PFSK-1 (cell line): ENCODE data around the gene TRPM7.

Experiments
- FOXP2 ChIP-seq: optimal IDR thresholded peaks from 2 replicates; pipeline ENCODE3; 2011; ENCODE audit warnings: borderline replicate concordance, control low read depth, inconsistent platforms; ENCODE audit not compliant: insufficient read depth; ENCODE audit errors: extremely low read length, extremely low read depth
- POLR2AphosphoS5 ChIP-seq: IDR thresholded peaks from 2 replicates; pipeline ENCODE4 v1.6.1; 2012; ENCODE audit warnings: low read depth, mild to moderate bottlenecking, control low read depth, low read length, moderate library complexity
- SIN3A ChIP-seq: IDR thresholded peaks from 2 replicates; pipeline ENCODE4 v1.6.1; 2012; ENCODE audit warnings: mild to moderate bottlenecking, low read length, moderate library complexity, borderline replicate concordance; ENCODE audit not compliant: insufficient read depth
- TAF1 ChIP-seq: IDR thresholded peaks from 2 replicates; pipeline ENCODE4 v1.6.1; 2012; ENCODE audit warnings: low read length, control low read depth, borderline replicate concordance; ENCODE audit not compliant: insufficient read depth
- TF ChIP-seq, protein P1 (sequence below), 2 experiments: IDR thresholded peaks; 2 replicates each; pipeline versions ENCODE4 v1.6.1 to v1.8.0; 2011 to 2012; ENCODE audit warnings: low read depth in 2 of 2, low read length in 2 of 2, control low read depth in 1 of 2, inconsistent platforms in 1 of 2, mild to moderate bottlenecking in 1 of 2, moderate library complexity in 1 of 2; ENCODE audit not compliant: insufficient read depth in 1 of 2

TRPM7 gene

DNA sequence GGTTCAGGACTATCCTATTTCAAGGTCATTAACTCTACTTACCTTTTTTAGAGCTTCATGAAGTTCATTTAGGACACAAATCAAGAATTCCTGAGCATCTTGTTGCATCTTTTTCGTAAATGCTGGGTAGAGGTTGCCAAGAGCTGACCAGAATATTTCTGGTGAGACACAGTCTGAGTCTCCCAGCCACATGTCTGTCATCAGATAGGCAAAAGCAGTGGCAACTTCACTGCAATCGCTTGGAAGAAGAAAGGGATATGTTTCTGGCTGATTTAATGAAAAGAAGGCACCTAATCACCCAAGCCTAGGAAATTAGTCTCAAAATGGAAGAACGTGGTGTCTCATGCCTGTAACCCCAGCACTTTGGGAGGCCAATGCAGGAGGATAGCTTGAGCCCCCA, 143.0 kb downstream of the TRPM7 start:
- TF ChIP-seq, protein P1, sequence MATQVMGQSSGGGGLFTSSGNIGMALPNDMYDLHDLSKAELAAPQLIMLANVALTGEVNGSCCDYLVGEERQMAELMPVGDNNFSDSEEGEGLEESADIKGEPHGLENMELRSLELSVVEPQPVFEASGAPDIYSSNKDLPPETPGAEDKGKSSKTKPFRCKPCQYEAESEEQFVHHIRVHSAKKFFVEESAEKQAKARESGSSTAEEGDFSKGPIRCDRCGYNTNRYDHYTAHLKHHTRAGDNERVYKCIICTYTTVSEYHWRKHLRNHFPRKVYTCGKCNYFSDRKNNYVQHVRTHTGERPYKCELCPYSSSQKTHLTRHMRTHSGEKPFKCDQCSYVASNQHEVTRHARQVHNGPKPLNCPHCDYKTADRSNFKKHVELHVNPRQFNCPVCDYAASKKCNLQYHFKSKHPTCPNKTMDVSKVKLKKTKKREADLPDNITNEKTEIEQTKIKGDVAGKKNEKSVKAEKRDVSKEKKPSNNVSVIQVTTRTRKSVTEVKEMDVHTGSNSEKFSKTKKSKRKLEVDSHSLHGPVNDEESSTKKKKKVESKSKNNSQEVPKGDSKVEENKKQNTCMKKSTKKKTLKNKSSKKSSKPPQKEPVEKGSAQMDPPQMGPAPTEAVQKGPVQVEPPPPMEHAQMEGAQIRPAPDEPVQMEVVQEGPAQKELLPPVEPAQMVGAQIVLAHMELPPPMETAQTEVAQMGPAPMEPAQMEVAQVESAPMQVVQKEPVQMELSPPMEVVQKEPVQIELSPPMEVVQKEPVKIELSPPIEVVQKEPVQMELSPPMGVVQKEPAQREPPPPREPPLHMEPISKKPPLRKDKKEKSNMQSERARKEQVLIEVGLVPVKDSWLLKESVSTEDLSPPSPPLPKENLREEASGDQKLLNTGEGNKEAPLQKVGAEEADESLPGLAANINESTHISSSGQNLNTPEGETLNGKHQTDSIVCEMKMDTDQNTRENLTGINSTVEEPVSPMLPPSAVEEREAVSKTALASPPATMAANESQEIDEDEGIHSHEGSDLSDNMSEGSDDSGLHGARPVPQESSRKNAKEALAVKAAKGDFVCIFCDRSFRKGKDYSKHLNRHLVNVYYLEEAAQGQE (IDR thresholded peaks at IDR 0.05; ENCODE audit: insufficient read depth in 1 of 2, low read depth in 2 of 2, low read length in 2 of 2) = no peak
- TF ChIP-seq POLR2AphosphoS5 = no peak
- no peak for TF ChIP-seq FOXP2
- no peak for TF ChIP-seq TAF1
- TF ChIP-seq SIN3A = no peak

DNA sequence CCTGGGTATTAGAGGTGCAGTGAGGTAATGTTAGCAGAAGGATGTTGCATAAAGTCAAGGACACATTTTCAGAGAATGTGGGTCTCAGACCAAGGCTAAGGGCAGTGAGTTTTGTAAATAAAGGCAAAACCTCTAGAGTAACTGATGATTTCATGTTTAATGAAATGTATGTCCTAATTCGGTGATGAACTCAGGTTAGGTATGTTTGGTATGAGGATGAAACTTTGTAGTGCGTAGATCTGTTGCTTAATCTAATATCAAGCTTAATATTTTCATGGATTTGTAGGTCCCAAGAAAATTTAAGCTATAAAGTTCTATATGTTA, 143.7 kb downstream of the TRPM7 start:
- TF ChIP-seq SIN3A = no peak
- no peak for TF ChIP-seq POLR2AphosphoS5
- TF ChIP-seq, protein P1 (IDR thresholded peaks at IDR 0.05; ENCODE audit: insufficient read depth in 1 of 2, low read depth in 2 of 2, low read length in 2 of 2) = no peak
- TF ChIP-seq TAF1 = no peak
- TF ChIP-seq FOXP2 = no peak

DNA sequence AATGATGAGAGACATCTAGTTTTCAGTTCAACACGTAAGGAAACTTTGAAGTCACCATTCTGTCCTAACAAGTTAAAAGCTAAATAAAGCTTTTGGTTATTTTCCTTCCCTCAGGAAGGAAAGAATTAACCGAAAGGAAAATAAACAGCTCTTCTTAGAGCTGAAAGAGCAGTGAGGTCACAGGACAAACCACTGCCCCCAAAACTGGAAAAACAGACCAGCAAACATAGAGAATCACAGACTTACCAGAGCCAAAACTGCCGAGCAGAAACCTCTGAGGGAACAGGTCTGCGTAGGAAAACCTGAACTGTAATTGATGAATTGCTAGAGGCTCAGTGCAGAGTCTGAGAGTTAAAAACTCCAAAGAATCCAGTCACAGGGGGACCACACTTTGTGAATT, 154.8 kb downstream of the TRPM7 start:
- TF ChIP-seq POLR2AphosphoS5 (no peak), TAF1 (no peak), SIN3A (no peak)
- TF ChIP-seq, protein P1 (IDR thresholded peaks at IDR 0.05; ENCODE audit: insufficient read depth in 1 of 2, low read depth in 2 of 2, low read length in 2 of 2) = no peak

DNA sequence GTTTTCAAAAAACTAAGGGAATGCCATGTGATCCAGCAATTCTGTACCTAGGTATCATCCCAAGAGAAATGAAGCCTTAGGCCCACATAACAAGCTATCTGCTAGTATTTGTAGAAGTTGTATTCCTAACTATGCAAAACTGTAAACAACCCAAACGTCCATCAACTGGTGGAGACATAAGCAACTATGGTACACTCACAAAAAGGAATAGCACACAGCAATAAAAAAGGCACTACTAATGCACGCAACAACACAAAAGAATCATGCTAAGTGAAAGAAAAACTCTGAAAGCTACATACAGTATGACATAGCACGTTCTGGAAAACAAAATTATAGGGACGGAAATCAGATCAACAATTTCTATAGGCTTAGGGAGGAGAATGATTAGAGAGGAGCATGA, 155.4 kb downstream of the TRPM7 start:
- TF ChIP-seq FOXP2 (no peak), SIN3A (no peak), TAF1 (no peak), POLR2AphosphoS5 (no peak)
- TF ChIP-seq, protein P1 (IDR thresholded peaks at IDR 0.05; ENCODE audit: insufficient read depth in 1 of 2, low read depth in 2 of 2, low read length in 2 of 2) = no peak

DNA sequence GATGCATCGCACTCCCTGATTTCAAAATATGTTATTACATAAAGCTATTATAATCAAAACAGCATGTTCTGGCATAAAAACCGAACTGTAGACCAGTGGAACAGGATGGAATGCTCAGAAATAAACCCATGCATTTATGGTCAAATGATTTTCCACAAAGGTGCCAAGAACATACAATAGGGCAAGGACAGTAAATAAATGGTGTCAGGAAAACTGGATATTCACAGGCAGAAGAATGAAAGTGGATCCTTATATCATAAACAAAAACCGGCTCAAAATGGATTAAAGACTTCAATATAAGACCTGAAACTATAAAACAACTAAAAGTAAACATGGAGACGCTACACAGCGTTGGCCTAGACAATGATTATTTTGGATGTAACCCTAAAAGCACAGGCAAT, 162.7 kb downstream of the TRPM7 start:
- TF ChIP-seq POLR2AphosphoS5 = no peak
- no peak for TF ChIP-seq FOXP2
- TF ChIP-seq TAF1 = no peak
- TF ChIP-seq, protein P1 (IDR thresholded peaks at IDR 0.05; ENCODE audit: insufficient read depth in 1 of 2, low read depth in 2 of 2, low read length in 2 of 2) = no peak
- no peak for TF ChIP-seq SIN3A
